Tibial artery (tissue), 4 donors: ENCODE results near the gene EPN2.

Source experiments
- DNase-seq, 2 donors: peaks; one replicate each; pipeline ENCODE4 v3.0.0-alpha.2; 2019
- H3K27ac ChIP-seq, 2 donors: fragments of 200-600 bp; sonication (generic) in 1 of 2; 1 replicate in 1 of 2; 2 replicates in 1 of 2; pipeline ENCODE4 v1.5.1; 2018 to 2019; ENCODE audit warnings: mild to moderate bottlenecking in 1 of 2
- H3K27me3 ChIP-seq, 2 donors: fragments of 200-600 bp; sonication (generic) in 1 of 2; one replicate each; pipeline versions ENCODE4 v1.5.1 to v1.6.0; 2016 to 2019
- H3K36me3 ChIP-seq, 3 donors: fragments of 200-600 bp; sonication (generic) in 2 of 3; one replicate each; pipeline ENCODE4 v1.5.1; 2016 to 2019; ENCODE audit warnings: mild to moderate bottlenecking in 2 of 3
- H3K4me1 ChIP-seq, 4 donors: fragments of 200-600 bp; sonication (generic) in 2 of 4; 1 replicate in 3 of 4; 2 replicates in 1 of 4; pipeline ENCODE4 v1.5.1; 2016 to 2019
- H3K4me3 ChIP-seq, 2 donors: fragments of 200-600 bp; sonication (generic) in 1 of 2; 1 replicate in 1 of 2; 2 replicates in 1 of 2; pipeline ENCODE4 v1.5.1; 2018 to 2019; ENCODE audit warnings: mild to moderate bottlenecking in 2 of 2
- H3K9me3 ChIP-seq, 3 donors: fragments of 200-600 bp; sonication (generic) in 1 of 3; one replicate each; pipeline ENCODE4 v1.5.1; 2016 to 2019
- intact Hi-C: fragments of 100-400 bp; cut with DNase I; formaldehyde crosslinking; loops from one replicate; pipeline ENCODE4 v1.15.0; 2023; ENCODE audit warnings: low total_unique reads
- TF ChIP-seq, protein P1 (sequence below), 2 experiments: fragments of 200-600 bp in 1 of 2; fragments of 450-650 bp in 1 of 2; IDR thresholded peaks; one replicate each; pipeline ENCODE4 v1.5.1; 2017 to 2019; ENCODE audit warnings: antibody characterized with exemption in 2 of 2, mild to moderate bottlenecking in 1 of 2, moderate library complexity in 1 of 2

The EPN2 gene

DNA sequence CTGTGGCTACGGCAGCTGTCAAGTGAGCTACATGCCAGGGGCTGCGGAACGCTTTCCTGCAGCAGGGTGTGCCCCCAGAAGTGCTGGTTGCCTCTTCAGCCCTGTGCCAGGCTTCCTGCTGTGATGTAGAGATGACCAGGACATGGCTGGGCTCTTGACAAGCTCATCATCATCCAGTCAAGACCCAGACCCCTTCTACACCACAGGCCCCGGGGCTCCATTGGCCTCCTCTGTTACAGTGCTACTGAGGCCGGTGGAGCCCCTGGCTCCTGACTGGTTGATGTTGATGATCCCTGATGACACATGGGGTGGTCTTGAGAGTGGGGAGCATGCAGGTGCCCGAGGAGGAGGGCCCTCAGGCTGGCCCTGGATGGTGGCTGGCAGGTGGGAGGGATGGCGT lies 75.2 kb downstream of the EPN2 start:
- TF ChIP-seq, protein P1, sequence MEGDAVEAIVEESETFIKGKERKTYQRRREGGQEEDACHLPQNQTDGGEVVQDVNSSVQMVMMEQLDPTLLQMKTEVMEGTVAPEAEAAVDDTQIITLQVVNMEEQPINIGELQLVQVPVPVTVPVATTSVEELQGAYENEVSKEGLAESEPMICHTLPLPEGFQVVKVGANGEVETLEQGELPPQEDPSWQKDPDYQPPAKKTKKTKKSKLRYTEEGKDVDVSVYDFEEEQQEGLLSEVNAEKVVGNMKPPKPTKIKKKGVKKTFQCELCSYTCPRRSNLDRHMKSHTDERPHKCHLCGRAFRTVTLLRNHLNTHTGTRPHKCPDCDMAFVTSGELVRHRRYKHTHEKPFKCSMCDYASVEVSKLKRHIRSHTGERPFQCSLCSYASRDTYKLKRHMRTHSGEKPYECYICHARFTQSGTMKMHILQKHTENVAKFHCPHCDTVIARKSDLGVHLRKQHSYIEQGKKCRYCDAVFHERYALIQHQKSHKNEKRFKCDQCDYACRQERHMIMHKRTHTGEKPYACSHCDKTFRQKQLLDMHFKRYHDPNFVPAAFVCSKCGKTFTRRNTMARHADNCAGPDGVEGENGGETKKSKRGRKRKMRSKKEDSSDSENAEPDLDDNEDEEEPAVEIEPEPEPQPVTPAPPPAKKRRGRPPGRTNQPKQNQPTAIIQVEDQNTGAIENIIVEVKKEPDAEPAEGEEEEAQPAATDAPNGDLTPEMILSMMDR (IDR thresholded peaks at IDR 0.05) = no peak
- intact Hi-C loops = no loop called here
- no peaks in the 10 kb centered on the region for H3K27me3 ChIP-seq
- H3K4me3 ChIP-seq = no peak overlapping the region
- H3K4me1 ChIP-seq = no peaks in the 10 kb centered on the region
- no peak for DNase-seq
- H3K27ac ChIP-seq = no peak overlapping the region
- no peaks in the 10 kb centered on the region for H3K9me3 ChIP-seq
- peaks cover 11 to 76% (median 44%) of the 10 kb centered on the region in 3 donors for H3K36me3 ChIP-seq

DNA sequence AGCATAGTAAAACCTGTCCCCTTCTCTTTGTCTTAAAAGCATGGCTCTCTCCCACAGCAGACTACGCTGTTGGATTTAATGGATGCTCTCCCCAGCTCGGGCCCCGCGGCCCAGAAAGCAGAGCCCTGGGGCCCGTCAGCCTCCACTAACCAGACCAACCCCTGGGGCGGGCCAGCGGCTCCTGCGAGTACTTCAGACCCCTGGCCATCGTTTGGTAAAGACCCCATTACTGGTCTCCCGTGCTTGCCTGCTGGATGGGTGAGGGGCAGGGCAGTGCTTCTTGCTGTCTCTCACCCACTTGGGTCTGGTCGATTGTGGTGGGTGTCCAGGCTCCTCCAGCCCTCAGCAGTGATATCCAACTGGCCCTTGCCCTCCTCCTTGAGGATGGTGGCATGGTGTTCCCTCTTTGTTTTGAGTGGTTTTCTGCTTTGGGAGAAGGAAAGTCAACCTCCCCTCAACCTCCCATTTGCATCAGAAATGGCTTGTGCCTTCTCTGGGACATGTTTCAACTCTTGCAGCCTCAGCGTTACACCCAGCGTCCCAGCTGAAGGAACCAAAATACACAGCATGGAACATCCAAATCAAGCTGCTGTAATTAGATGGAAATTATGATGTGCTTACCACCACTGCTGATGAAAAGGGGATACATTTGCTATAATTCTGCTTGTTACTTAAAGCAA lies 76.0 kb downstream of the EPN2 start:
- DNase-seq = no peak
- Histone ChIP-seq H3K27me3 (no peaks in the 10 kb centered on the region), H3K4me1 (no peaks in the 10 kb centered on the region), H3K27ac (no peak overlapping the region), H3K36me3 (peaks cover 11 to 80% (median 44%) of the 10 kb centered on the region in 3 donors), H3K9me3 (no peaks in the 10 kb centered on the region), H3K4me3 (no peak overlapping the region)
- intact Hi-C loops = no loop called here
- TF ChIP-seq, protein P1 (IDR thresholded peaks at IDR 0.05) = no peak

DNA sequence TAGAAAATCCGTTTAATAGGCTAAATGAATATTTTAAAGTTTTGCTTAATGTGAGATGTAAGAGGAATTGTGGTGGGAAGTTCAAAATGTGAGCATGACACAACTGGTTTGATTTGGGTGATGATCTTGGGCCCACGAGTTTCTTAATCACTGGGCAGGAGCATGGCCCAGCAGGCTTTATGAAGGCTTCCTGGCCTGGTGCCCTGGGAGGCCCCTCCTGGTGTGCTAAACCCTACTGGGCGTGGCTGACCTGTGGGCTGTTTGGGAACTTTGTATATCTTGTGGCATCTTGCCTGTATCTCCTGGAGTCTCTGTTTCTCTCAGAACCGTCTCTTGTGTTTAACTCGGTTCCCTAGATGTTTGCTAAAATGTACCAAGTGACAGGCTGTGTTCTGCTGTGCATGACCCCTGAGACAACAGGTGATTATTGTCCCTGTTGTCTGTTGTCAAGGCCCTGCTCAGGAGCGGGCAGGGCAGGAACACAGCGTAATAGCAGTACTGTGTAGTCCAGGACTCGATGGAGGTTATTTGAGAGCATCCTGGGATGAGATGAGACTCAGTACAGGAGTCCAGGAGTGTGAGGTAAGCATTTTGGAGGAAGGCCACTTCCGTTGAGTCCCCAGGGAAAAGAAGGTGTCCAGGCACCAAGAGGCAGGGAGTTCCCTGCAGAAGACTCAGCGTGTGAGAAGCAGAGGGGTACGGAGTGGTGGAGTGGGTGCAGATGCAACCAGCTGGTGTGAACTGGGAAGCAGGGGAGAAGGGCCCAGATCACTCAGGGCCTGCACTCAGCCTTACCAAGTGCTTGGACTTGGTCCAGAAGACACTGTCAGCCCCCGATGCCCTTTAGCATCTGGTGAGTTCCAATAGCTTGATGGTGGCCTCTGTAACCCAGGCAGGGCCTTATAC lies 76.8 kb downstream of the EPN2 start:
- H3K27me3 ChIP-seq = no peaks in the 10 kb centered on the region
- H3K4me3 ChIP-seq = no peak overlapping the region
- H3K27ac ChIP-seq = no peak overlapping the region
- no peaks in the 10 kb centered on the region for H3K9me3 ChIP-seq
- TF ChIP-seq, protein P1 (IDR thresholded peaks at IDR 0.05) = no peak
- peaks cover 11 to 83% (median 44%) of the 10 kb centered on the region in 3 donors for H3K36me3 ChIP-seq
- no peak for DNase-seq
- no peaks in the 10 kb centered on the region for H3K4me1 ChIP-seq
- intact Hi-C loops = no loop called here

DNA sequence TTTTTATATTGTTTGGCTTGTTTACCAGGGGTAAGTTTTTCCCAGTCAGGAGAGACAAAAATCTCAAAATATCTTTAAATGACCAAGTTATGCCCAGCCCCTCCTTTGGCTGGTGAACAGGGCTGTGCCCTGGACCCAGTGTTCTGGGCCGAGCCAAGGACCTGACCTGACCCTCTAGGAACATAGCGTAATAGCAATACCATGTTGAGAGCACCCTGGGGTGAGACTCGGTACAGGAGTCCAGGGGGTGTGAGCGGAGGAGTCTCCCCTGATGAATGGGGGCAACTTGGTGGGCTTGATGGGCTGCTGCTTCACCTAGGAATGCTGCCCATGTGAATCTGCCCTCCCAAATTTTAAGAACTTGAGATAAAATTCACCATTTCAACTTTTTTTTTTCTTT lies 77.9 kb downstream of the EPN2 start:
- no peak overlapping the region for H3K4me3 ChIP-seq
- peaks cover 11 to 82% (median 37%) of the 10 kb centered on the region in 3 donors for H3K36me3 ChIP-seq
- no peaks in the 10 kb centered on the region for H3K27me3 ChIP-seq
- DNase-seq = no peak
- TF ChIP-seq, protein P1 (IDR thresholded peaks at IDR 0.05) = no peak
- no peaks in the 10 kb centered on the region for H3K4me1 ChIP-seq
- intact Hi-C loops = no loop called here
- no peaks in the 10 kb centered on the region for H3K9me3 ChIP-seq
- no peak overlapping the region for H3K27ac ChIP-seq

DNA sequence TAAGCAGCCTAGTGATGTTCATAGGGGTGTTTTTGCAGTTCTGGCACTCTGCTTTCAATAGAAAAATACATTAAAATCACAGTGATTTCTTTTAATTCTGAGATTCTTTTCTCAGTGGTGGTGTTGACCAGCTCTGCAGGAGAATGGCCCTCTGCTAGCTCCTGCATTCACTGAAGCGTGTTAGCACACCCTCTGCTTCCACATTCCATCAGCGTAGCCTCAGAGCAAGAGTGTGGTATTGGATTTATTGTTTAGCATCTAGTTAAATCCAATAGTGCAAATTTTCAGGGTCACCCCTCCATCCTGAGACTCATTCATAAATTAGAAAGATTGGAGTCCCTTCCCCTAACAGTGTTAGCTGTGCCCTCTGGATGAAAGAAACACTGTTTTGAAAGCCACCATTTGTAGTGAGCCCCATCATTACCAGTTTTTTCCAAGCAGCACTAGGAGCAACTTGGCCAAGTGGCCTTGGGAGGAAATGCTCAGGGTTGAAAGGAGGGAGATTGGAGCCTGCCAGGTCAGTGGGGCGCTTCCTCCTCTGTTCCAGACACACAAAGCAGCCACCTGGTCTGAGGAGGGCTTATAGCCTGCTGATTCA lies 79.7 kb downstream of the EPN2 start:
- no peak overlapping the region for H3K27ac ChIP-seq
- no peaks in the 10 kb centered on the region for H3K27me3 ChIP-seq
- H3K9me3 ChIP-seq = no peaks in the 10 kb centered on the region
- no peak for DNase-seq
- H3K4me1 ChIP-seq = no peaks in the 10 kb centered on the region
- peaks cover 10 to 81% (median 31%) of the 10 kb centered on the region in 3 donors for H3K36me3 ChIP-seq
- intact Hi-C loops = no loop called here
- H3K4me3 ChIP-seq = no peak overlapping the region
- TF ChIP-seq, protein P1 (IDR thresholded peaks at IDR 0.05) = no peak
